ENCODE data around the gene POLR3K.

DNA sequence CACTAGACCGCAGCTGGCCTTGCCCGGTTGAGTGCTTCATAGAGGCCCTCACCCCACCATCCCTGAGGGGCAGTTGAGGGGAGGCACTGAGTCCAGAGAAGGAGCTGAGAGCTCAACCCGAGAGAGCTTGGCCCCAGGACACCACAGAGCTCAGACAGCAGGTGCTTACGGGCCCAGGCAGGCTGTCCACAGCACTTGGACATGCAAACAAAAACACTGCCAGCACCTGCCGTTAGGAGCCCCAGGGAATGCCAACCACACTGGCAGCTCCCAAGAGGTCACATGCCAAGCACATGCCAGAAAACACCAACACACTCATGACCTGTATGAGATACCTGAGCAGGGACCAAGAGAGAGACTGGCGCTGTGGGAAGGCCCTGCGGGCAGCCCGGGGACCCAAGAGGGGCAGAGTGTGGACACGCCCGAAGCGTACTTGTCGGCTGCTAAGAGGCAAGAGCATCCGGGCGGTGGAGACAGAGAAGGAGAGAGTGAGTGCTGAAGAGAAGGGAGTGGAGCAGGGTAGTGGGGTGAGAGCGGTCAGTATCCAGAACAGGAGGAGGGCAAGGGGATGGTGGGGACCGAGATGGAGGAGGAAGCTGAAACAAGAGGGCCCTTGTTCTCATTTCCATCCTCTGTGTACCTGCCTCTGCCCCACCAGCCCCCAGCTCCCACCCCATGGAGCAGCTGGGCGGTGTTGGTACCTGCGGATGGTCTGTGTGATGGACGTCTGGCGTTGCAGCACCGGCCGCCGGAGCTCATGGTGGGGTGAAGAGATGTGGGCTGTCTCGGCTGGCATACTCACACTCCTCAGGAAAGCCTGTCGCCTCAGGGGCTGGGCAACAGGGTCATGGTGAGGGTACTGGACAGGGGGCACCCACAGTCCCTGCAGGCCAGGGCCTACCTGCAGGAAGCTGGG lies 10.8 kb upstream of the POLR3K start:
- TF ChIP-seq CTCF (IDR thresholded peaks at IDR 0.05; ENCODE audit: low read length) (no peak), EZH2 (IDR thresholded peaks at IDR 0.05; ENCODE audit: borderline replicate concordance, low read length) (no peak)

All from OCI-LY1 (cell line).